ENCODE data around the gene GUK1. TPM values are rescaled to one million over a fixed set of nuclear protein-coding genes. Genes with fewer than 3 reads are reported as not detected.
A peak's percentile ranks its signal among the peaks of the same experiment; 100 is the strongest.

Gene GUK1
- total and polyA plus RNA-seq, 2 of the 4 experiments (the other 2 are of a cell fraction): 465 to 548 TPM

GRCh38 chr1:228140724-228141225 is 696 bp downstream of the GUK1 start:
- no TSS peak for BruUV-seq (replicated peaks)
- Histone ChIP-seq H3K9me3 (ENCODE audit: control insufficient read depth, insufficient read depth, low read length) (no peaks in the 10 kb centered on the region), H4K91ac (ENCODE audit: insufficient read depth, low read depth, low read length) (peak overlapping the region; percentile 52), H2AFZ (replicated peaks; ENCODE audit: low read length, poor library complexity) (peak overlapping the region; percentile 93), H3K4me2 (ENCODE audit: low read depth, low read length) (peak overlapping the region; percentile 93), H3K79me1 (ENCODE audit: low read depth in 1 of 2, low read length in 2 of 2) (peaks cover 0 to 48% of the 10 kb centered on the region in 2 experiments; a peak in 2 of 4 replicates), H2BK120ac (ENCODE audit: low read depth, low read length) (no peak overlapping the region), H2AK9ac (replicated peaks; ENCODE audit: low read depth, low read length, poor library complexity) (peak overlapping the region; percentile 97), H3K56ac (ENCODE audit: extremely low read depth, insufficient read depth, low read length) (peak overlapping the region; percentile 80; the same call in 1 of the 2 replicates), H4K8ac (ENCODE audit: low read depth in 2 of 2, low read length in 2 of 2) (peak overlapping the region; percentile 77 to 96; a peak in 2 of 4 replicates), H3K9me1 (ENCODE audit: insufficient read depth, low read length) (peaks cover 24% of the 10 kb centered on the region), H2BK5ac (ENCODE audit: low read depth, low read length, poor library complexity, severe bottlenecking) (peak overlapping the region; percentile 79), H3K36me3 (ENCODE audit: control insufficient read depth, insufficient read depth, low read length) (peaks cover 5% of the 10 kb centered on the region), H4K5ac (ENCODE audit: low read depth, low read length) (no peak overlapping the region; the same call in 1 of the 2 replicates), H3K14ac (replicated peaks; ENCODE audit: low read depth, low read length) (peak overlapping the region; percentile 94), H3K9ac (ENCODE audit: low read depth, low read length) (peak overlapping the region; percentile 91), H3K18ac (ENCODE audit: low read depth, low read length) (no peak overlapping the region), H2BK20ac (ENCODE audit: low read depth, low read length) (no peak overlapping the region), H3K27me3 (ENCODE audit: control insufficient read depth, insufficient read depth, low read length) (peaks cover 3% of the 10 kb centered on the region), H3K4me1 (ENCODE audit: control insufficient read depth, insufficient read depth, low read length) (peaks cover 19% of the 10 kb centered on the region), H3K27ac (ENCODE audit: insufficient read depth, low read length) (peak overlapping the region; percentile 87), H3K23ac (ENCODE audit: low read depth, low read length) (peak overlapping the region; percentile 93), H3K4me3 (ENCODE audit: insufficient read depth, low read depth, low read length) (peak overlapping the region; percentile 84), H4K20me1 (ENCODE audit: insufficient read depth, low read length) (peaks cover 52% of the 10 kb centered on the region), H2BK15ac (ENCODE audit: low read depth, low read length) (no peak overlapping the region), H3K4ac (ENCODE audit: low read depth, low read length) (peak overlapping the region; percentile 91), H2AK5ac (ENCODE audit: low read depth, low read length) (peak overlapping the region; percentile 74)
- in situ Hi-C loops (cut with MboI; ENCODE audit: low sequenced_read_pairs) (no loop called here), dilution Hi-C loops (cut with HindIII; ENCODE audit: low sequenced_read_pairs, unreplicated experiment) (no loop called here), intact Hi-C loops (cut with micrococcal nuclease) (loop anchor here (1.0 to 5.0 kb wide), 2 partner anchors 10 to 38 kb away; partner anchors contain the start of gene C1orf35)
- POLR2A ChIA-PET (ENCODE audit: unreplicated experiment): no interaction called here
- WGBS, 2 experiments (ENCODE audit: extremely low coverage in 2 of 2, insufficient read length in 1 of 2): 12% methylated on average over 8 of the region's 25 CpGs; no CpG with 5 or more reads in 1 of the 2 experiments
- DNase-seq (no peak), ATAC-seq (ENCODE audit: low read depth) (no peak)
- no peak for TF ChIP-seq MAZ (IDR thresholded peaks at IDR 0.05; ENCODE audit: borderline replicate concordance, low read depth, low read length)
- no peak for TF ChIP-seq MAFK (IDR thresholded peaks at IDR 0.05; ENCODE audit: low read depth, low read length)
- TF ChIP-seq RAD21 (IDR thresholded peaks at IDR 0.05; ENCODE audit: low read length): no peak
- TF ChIP-seq FOS (IDR thresholded peaks at IDR 0.05; ENCODE audit: low read depth, low read length): no peak
- TF ChIP-seq USF2 (IDR thresholded peaks at IDR 0.05; ENCODE audit: low read depth, low read length): no peak
- no peak for TF ChIP-seq MXI1 (IDR thresholded peaks at IDR 0.05; ENCODE audit: borderline replicate concordance, low read depth, low read length)
- TF ChIP-seq SMC3 (IDR thresholded peaks at IDR 0.05; ENCODE audit: low read depth, low read length): no peak
- TF ChIP-seq RFX5 (IDR thresholded peaks at IDR 0.05; ENCODE audit: low read depth, low read length): no peak
- TF ChIP-seq ELK1 (IDR thresholded peaks at IDR 0.05; ENCODE audit: borderline replicate concordance, low read depth, low read length): no peak
- no peak for TF ChIP-seq BHLHE40 (IDR thresholded peaks at IDR 0.05; ENCODE audit: low read depth, low read length)
- no peak for TF ChIP-seq CTCF (conservative IDR thresholded peaks at IDR 0.05; ENCODE audit: low read depth, low read length)
- no peak for TF ChIP-seq CHD1 (IDR thresholded peaks at IDR 0.05; ENCODE audit: low read depth, low read length)
- no peak for TF ChIP-seq POLR2A (IDR thresholded peaks at IDR 0.05; ENCODE audit: low read depth, low read length)
- no peak for TF ChIP-seq RCOR1 (IDR thresholded peaks at IDR 0.05; ENCODE audit: insufficient replicate concordance, low read length)
- no peak for TF ChIP-seq CEBPB (IDR thresholded peaks at IDR 0.05; ENCODE audit: low read depth, low read length)
- TF ChIP-seq NFE2L2 (IDR thresholded peaks at IDR 0.05; ENCODE audit: low read depth, low read length): no peak
- CTCF ChIA-PET: no interaction called here
